ENCODE measurements around the gene FYN.

GRCh38 chr6:111754423-111754822 lies 118.8 kb downstream of the FYN start:
- TF ChIP-seq, protein P1, sequence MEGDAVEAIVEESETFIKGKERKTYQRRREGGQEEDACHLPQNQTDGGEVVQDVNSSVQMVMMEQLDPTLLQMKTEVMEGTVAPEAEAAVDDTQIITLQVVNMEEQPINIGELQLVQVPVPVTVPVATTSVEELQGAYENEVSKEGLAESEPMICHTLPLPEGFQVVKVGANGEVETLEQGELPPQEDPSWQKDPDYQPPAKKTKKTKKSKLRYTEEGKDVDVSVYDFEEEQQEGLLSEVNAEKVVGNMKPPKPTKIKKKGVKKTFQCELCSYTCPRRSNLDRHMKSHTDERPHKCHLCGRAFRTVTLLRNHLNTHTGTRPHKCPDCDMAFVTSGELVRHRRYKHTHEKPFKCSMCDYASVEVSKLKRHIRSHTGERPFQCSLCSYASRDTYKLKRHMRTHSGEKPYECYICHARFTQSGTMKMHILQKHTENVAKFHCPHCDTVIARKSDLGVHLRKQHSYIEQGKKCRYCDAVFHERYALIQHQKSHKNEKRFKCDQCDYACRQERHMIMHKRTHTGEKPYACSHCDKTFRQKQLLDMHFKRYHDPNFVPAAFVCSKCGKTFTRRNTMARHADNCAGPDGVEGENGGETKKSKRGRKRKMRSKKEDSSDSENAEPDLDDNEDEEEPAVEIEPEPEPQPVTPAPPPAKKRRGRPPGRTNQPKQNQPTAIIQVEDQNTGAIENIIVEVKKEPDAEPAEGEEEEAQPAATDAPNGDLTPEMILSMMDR (IDR thresholded peaks at IDR 0.05; ENCODE audit: control extremely low read depth in 1 of 3, insufficient read depth in 1 of 3, low read depth in 1 of 3, low read length in 3 of 3): no peak
- no peak for TF ChIP-seq CREB1 (IDR thresholded peaks at IDR 0.05)
- TF ChIP-seq SP1 (IDR thresholded peaks at IDR 0.05; ENCODE audit: low read depth, low read length): no peak
- TF ChIP-seq POLR2A (IDR thresholded peaks at IDR 0.05; ENCODE audit: control extremely low read depth in 1 of 2, low read depth in 2 of 2, low read length in 2 of 2): no peak
- TF ChIP-seq EZH2 (IDR thresholded peaks at IDR 0.05; ENCODE audit: low read depth, low read length, severe bottlenecking): no peak
- no peak for TF ChIP-seq EP300 (IDR thresholded peaks at IDR 0.05; ENCODE audit: borderline replicate concordance in 1 of 2, low read depth in 2 of 2, low read length in 2 of 2)
- no peak for TF ChIP-seq NANOG (IDR thresholded peaks at IDR 0.05; ENCODE audit: insufficient read depth, low read depth, low read length, poor library complexity, severe bottlenecking)
- TF ChIP-seq, protein P2, sequence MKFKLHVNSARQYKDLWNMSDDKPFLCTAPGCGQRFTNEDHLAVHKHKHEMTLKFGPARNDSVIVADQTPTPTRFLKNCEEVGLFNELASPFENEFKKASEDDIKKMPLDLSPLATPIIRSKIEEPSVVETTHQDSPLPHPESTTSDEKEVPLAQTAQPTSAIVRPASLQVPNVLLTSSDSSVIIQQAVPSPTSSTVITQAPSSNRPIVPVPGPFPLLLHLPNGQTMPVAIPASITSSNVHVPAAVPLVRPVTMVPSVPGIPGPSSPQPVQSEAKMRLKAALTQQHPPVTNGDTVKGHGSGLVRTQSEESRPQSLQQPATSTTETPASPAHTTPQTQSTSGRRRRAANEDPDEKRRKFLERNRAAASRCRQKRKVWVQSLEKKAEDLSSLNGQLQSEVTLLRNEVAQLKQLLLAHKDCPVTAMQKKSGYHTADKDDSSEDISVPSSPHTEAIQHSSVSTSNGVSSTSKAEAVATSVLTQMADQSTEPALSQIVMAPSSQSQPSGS (IDR thresholded peaks at IDR 0.05; ENCODE audit: low read length): no peak
- no peak for TF ChIP-seq MAFK (IDR thresholded peaks at IDR 0.05; ENCODE audit: low read depth, low read length)
- no peak for TF ChIP-seq MAX (IDR thresholded peaks at IDR 0.05)
- no peak for TF ChIP-seq SP4 (IDR thresholded peaks at IDR 0.05; ENCODE audit: low read length)
- TF ChIP-seq ZNF274 (IDR thresholded peaks at IDR 0.05; ENCODE audit: borderline replicate concordance, extremely low read depth, low read length): no peak
